Fibroblast of villous mesenchyme (primary cell): Measurements from ENCODE around the gene OSGEPL1. TPM values are rescaled to one million over a fixed set of nuclear protein-coding genes. Genes with fewer than 3 reads are reported as not detected.

Experiments
- DNase-seq: peaks from one replicate; pipeline ENCODE4 v3.0.0-alpha.2; 2010; ENCODE audit warnings: low read depth
- H3K4me3 ChIP-seq: 2 replicates; pipeline ENCODE4 v1.5.1; 2011; ENCODE audit warnings: low read depth, mild to moderate bottlenecking, low read length
- CTCF ChIP-seq: IDR thresholded peaks from 2 replicates; pipeline ENCODE4 v1.5.1; 2012; ENCODE audit warnings: low read depth, mild to moderate bottlenecking, low read length; ENCODE audit not compliant: insufficient read depth
- total RNA-seq: library from RNA; depleted of rRNA; stranded (reverse); fragments of >200 nt; gene quantifications from 2 replicates; pipeline ENCODE4 v1.2.3, GENCODE V29; 2012

Gene OSGEPL1
- total RNA-seq, result 7.4 and 12.5 TPM in 2 replicates

GRCh38 chr2:189762551-189763298 is at the start of gene OSGEPL1:
TSS of gene OSGEPL1 (minus strand) at chr2:189762792. CDS start at chr2:189761640, 1,152 bp downstream.
- DNase-seq, result peak; percentile 88
- H3K4me3 ChIP-seq, result peak within 1 kb of the TSS; percentile 99
- peak; percentile 62 for TF ChIP-seq CTCF

- DNase-seq, result no peak
- H3K4me3 ChIP-seq, result no peak overlapping the region
Measured at GRCh38 chr2:189803431-189803830, 40.8 kb upstream of the OSGEPL1 start.

GRCh38 chr2:189802396-189802912 is 39.9 kb upstream of the OSGEPL1 start:
- no peak overlapping the region for H3K4me3 ChIP-seq
- DNase-seq, result no peak
- no peak for TF ChIP-seq CTCF

More at GRCh38 chr2:189803431-189803830, 40.8 kb upstream of the OSGEPL1 start:
- no peak for TF ChIP-seq CTCF

GRCh38 chr2:189799531-189799930 is 36.9 kb upstream of the OSGEPL1 start:
- peak; percentile 59 for DNase-seq
- no peak for TF ChIP-seq CTCF
- no peak overlapping the region for H3K4me3 ChIP-seq

GRCh38 chr2:189799030-189799331 is 36.4 kb upstream of the OSGEPL1 start:
- DNase-seq, result no peak
- TF ChIP-seq CTCF, result no peak
- H3K4me3 ChIP-seq, result no peak overlapping the region

- peak; percentile 56 for TF ChIP-seq CTCF
- H3K4me3 ChIP-seq, result no peak overlapping the region
- peak; percentile 63 for DNase-seq
Measured at GRCh38 chr2:189798312-189799029, 35.9 kb upstream of the OSGEPL1 start.
